ENCODE data around the gene TARBP1.
"Not testable (repeated sequence)": the region's sequence is repeated elsewhere in the genome, so short reads cannot be mapped to it uniquely, and the experiment has no call there.

The TARBP1 gene

DNA sequence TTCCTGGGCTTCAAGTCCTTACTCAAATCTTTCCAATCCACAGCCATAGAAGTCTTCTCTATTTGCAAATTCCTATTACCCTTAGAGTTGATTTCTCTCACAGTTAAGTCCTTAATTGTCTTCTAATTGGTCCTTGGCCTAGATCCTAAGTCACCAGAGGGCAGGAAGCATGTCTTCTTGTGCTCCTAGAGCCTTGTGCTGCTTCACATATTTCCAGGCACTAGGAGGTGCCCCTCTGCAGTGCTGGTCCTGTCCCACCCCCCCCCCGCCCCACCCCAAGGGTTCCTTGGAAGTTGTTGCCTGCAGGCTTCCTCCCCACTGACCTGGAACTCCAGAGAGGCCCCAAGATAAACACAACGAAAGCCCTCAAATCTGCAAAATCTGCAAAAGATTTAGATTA, 28.1 kb upstream of the TARBP1 start:
- DNase-seq (ENCODE audit: low spot score): no peak

GRCh38 chr1:234505769-234506102, 26.8 kb upstream of the TARBP1 start:
- no peak for DNase-seq (ENCODE audit: low spot score)

DNA sequence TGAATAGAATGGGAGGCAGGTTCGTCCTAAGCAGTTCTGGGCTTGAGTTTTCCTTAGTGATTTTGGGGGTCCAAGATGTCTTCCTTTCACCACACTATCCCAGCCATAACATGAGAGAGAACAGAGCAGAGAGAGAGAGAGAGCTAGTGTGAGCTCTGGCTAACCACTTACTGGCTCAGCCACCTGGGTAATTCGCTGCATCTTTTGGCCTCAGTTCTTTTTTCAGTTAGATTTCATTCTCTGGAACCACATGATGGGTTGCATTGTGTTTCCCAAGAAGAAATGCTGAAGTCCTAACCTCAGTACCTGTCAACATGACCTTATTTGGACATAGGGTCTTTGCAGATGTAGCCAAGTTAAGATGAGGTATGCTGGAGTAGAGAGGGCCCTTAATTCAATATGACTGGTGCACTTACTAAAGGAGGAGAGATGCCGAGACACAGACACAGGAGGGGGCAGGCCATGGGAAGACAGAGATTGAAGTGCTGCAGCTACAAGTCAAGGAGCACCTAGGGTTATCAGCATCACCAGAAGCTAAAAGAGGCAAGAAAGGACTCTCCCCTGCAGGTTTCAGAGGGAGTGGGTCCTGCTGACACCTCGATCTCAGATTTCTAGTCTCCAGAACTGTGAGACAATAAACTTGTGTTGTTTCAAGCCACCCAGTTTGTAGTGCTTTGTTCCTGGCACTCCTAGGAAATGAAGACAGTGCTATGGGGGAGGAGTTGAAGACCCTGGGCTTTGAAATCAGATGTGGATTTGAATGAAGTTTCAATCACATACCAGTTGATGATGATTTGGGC, 26.2 kb upstream of the TARBP1 start:
- no peak for DNase-seq (ENCODE audit: low spot score)

- DNase-seq (ENCODE audit: low spot score): not testable (repeated sequence)
These were observed 25.3 kb upstream of the TARBP1 start for GRCh38 chr1:234504251-234504650.

DNA sequence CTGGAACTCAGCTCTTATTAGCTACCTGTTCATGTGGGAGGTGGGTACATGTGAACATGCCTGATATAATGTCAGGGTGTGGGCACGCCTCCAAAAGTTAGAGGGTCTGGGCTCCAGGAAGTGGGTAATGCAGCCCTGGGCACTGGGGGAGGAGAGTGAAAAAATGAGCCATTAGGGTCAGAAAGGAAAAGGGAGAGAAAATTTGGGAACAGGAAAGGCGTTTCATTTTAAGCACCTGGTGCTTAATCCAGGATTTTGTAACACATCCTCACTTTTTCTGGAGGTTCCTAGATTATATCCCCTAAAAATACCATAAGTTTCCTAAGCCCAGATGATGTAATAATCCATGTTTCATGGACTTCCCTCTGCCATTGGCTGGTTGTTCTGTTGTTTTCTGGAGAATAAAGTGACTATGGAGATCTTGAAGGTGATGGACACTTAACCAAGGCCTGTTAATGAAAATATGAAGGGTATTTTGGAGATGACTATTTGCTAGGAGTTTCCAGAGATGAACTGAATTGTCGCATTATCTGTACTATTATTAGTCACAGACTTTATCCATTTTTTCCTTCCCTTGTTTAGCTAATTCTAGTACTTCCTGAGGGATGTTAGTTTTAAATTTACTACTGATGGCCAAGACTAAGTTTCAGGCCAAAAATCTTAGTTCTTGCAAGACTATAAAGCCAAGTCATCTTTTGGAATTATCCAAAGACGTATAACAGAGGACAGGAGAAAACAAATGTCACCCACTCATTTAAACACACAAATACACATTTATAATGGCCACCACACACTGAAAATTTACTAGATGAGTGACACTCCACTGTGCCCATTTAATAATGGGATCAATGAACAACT, 24.4 kb upstream of the TARBP1 start:
- no peak for DNase-seq (ENCODE audit: low spot score)

DNA sequence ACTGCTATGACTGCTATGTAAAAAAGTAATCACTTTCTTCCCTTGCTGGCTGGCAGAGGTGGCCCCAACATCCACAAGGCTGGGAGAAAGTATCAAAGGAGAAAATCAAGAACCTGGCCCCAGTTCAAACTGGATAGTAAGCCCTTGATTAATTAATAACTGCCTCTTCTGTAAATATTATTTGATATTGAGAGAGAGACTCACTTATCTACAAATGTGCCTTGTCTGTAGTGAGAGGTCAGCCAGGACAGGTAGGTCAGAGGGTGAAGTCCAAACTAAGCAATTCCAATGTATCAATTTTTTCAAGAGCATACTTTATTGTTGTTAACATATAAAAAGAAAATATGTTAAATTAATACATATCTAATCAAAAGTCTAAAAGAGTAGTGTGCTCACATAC, 23.8 kb upstream of the TARBP1 start:
- no peak for DNase-seq (ENCODE audit: low spot score)

DNA sequence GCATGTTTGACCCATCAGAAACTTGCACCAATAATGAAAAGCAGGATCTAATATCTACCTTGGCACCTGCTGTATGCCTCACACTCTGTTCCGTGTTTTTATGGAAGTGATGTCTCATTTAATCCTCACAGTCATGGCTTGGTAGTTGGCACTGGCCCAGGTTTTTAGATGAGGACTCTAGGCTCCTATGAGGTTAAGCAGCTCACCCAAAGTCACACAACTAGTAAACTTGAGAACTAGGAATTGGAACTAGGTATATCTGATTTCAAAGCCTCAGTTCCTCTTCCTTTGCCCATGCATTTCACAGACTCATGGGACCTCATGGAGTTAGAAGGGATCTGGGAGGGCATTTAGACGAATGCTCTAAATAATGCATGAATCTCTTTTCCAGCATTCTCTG, 21.3 kb upstream of the TARBP1 start:
- DNase-seq (ENCODE audit: low spot score): no peak

GRCh38 chr1:234499943-234500245, 20.9 kb upstream of the TARBP1 start:
- no peak for DNase-seq (ENCODE audit: low spot score)

- peak; percentile 80 for DNase-seq (ENCODE audit: low spot score)
These were observed 20.4 kb upstream of the TARBP1 start for GRCh38 chr1:234499119-234499942.

DNA sequence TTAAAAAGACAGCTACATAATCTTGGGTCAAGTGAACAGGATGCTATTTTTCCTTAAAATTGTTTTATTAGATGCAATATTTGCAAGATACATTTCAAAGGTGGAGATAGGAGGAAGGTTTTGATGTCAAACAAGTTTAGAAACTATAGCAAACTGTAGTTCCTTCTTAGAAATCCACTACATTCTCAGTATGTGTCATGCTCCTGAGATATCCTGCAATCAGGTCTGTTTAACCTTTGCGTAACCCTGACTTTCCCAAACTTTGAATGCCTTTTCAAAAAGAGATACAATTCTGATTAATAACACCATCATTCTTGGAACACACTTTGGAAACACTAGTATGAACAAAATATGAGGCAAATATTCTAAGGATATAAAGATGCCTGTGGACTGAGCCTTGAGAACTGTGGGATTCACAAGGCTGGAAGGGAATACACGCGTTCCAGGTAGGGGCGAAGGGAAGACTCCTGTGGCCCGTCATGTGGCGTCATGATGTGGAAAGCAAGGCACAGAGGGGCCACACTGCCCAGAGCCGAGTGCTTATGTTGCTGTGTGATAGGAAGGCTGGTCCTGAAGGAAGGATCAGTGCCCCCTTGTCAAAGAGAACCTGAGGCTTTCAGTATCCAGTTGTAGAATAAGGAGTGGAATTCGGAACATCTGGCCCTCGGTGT, 19.6 kb upstream of the TARBP1 start:
- DNase-seq (ENCODE audit: low spot score): no peak

DNA sequence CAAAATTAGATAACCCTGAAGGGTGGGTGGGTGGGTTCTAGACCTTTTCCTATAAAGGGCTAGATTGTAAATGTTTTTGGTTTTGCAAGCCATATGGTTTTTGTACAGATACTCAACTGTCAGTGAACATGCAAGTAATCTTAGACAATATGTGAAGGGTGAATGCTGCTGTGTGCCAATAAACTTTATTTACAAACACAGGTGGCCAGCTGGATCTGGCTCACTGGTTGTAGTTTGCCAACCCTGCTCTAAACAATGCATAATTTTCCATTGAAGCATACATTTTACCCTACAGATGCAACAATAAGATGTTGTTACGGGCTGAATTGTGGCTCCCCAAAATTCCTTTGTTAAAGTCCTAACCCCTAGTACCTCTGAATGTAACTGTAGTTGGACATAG, 18.6 kb upstream of the TARBP1 start:
- no peak for DNase-seq (ENCODE audit: low spot score)

DNA sequence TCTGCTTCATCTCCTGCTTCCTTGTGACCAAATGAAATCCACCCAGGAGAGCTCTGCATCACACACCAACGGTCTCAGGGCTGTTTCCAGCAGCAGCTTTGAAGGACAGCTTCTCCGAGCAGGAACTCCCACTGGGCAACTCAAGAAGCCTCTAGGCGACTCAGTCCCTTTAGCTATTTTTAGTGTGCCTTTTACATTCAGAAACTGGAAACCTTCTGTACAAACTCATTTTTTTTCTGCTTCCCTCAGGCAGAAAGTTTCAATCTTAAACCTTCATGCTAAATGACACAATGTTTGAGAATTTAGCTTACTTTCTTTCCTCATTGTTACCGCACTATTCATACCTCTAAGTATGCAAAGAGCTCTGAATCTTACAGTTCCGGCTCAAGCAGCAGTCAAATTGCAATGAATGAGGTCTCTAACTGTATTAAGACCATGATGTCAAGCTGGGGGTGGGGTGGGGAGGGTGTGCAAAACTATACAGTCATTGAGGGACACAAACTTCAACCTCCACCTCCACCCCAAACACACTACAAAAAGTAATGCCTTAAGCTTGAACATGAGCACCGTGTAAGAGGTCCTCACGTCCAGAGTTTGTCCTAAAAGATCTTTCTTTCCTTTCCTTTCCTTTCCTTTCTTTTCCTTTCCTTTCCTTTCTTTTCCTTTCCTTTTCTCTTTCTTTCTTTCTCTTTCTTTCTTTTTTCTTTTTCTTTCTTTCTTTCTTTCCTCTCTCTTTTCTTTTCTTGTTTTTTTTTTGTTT, 16.4 kb upstream of the TARBP1 start:
- no peak for DNase-seq (ENCODE audit: low spot score)

GRCh38 chr1:234494049-234494448, 15.1 kb upstream of the TARBP1 start:
- no peak for DNase-seq (ENCODE audit: low spot score)

- no peak for DNase-seq (ENCODE audit: low spot score)
These were observed 12.0 kb upstream of the TARBP1 start for GRCh38 chr1:234490793-234491479.

DNA sequence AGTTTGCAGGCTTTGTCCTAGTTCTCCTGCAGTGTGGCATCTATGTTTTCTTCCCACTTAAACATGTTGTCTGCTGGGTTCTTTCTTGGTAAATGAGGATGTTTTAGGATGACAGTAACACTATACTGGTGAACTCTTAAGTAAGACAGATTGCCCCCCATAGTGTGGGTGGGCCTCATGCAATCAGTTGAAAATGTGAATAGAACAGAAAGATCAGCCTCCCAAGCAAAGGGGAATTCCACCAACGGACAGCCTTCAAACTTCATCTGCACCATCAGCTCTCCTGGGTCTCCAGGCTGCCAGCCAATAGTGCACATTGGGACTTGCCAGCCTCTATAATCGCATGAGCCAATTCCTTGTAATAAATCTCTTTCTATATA, 10.7 kb upstream of the TARBP1 start:
- DNase-seq (ENCODE audit: low spot score): no peak

GRCh38 chr1:234489007-234489697, 10.2 kb upstream of the TARBP1 start:
- DNase-seq (ENCODE audit: low spot score): no peak

DNA sequence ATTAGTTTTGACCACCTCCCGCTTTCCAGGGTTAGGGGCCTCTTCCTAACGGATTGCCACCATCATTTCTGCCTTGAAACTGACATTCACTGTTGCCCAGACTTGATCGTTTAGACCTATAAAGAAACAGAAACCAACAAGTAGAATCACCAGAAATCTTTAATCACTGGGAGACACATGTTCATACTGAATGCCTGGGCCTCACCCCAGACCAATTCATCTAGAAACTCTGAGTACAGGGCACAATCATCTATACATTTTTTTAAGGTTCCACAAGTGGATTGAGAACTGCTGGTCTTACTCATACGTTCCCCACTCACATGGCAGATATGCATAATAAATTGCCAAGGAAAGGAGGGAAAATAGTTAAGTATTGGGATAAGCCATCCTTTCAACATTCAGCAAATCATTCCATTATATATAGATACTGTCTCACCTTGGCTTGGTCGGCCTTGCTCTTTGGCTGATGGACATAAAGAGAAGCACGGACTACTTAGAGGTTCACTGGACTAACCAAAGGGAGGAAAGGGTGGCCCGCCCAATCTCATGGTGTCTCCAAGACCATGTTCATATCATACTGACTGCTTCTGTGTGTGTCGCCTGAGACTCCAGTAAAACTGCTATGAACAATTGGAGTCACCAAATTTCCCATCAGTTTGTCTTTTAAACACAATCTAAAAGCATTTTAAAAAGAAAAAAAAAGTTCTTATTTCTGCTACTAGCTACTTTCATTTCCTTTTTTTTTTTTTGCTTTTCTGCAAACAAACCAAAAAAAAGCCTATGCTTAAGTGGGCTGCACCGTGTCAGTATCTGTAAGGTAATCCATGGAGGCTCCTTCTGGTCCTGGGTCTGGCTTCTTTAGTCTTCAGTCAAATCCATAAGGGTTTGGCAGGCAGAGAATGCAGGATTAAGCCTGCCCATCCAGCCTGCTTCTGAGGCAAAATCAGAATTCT, 9.4 kb upstream of the TARBP1 start:
- no peak for DNase-seq (ENCODE audit: low spot score)

- DNase-seq (ENCODE audit: low spot score): peak; percentile 16
These were observed 8.2 kb upstream of the TARBP1 start for GRCh38 chr1:234486858-234487840.

Data from CD4-positive, alpha-beta T cell treated with Interleukin-2 at 100 ng/mL for 4 hours (primary cell).